ENCODE results near the gene DPH3.

Gene DPH3

GRCh38 chr3:16227566-16227965, 37.2 kb downstream of the DPH3 start:
- no peak for DNase-seq

DNA sequence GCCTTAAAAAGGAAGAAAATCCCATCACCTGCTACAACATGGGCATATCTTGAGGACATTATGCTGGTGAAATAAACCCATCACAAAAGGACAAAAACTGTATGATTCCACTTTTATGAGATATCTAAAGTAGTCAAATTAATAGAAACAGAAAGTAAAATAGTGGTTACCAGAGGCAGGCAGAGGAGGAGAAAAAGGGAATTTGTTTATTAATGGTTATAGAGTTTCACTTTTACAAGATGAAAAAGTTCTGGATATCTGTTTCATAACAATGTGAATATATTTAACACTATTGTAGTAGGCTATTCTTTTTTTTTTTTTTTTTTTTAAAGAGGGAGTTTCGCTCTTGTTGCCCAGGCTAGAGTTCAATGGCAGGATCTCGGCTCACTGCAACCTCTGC, 40.4 kb downstream of the DPH3 start:
- DNase-seq: no peak

DNA sequence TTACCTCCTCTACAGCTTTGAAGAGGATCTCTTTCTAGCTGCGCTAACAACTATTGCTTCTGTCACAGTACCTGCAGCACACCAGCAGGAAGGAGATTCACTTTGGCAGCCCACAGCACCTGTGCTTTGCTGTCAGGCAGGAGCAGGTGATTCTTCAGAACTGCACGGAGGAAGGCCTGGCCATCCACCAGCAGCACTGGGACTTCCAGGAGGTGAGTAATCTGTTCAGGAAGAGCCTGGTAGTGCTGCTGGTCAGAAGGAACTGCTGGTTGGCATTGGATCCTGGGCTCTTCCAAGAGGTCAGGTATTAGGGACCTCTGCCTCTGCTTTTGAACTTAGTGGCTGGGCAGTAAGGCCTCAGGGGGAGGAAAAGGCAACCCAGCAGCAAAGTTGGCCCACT, 42.2 kb downstream of the DPH3 start:
- no peak for DNase-seq

GRCh38 chr3:16221990-16222389, 42.8 kb downstream of the DPH3 start:
- DNase-seq: no peak

DNA sequence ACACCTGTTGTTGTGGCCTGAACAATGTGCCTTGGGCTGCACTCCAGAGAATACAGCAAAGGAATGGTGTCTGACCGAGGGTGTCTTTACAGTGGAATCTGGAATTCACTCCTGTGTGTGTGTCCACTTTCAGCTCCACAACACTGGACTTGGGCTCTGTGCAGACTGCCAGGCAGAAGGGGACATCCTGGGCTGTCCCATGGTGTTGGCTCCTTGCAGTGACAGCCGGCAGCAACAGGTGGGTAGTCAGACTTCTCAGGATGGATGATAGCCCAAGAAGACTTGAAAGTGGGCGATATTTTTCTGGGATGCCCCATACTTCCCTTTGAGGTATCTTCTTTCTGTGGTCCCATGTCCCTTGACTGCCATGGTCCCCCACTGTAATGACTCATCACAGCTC, 45.0 kb downstream of the DPH3 start:
- DNase-seq: no peak

- DNase-seq: no peak
These were observed 48.3 kb downstream of the DPH3 start for GRCh38 chr3:16216373-16216935.

DNA sequence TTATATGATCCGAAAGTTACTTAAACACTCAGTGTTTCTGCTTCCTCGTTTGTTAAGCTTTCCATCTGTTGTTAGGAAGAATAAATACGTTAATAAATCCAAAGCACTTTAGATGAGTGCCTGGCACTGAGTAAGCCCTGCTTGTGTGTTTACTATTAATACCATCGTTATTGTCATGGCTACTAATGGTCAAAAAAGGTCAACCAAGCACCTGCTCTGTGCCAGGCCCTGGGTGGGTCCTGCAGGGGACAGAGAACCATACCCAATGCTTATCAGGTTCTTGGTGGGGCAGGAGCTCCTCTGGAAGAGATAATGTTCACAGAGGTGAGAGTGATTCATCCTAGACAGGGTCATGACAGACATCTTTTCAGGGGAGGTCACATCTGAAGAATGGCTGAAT, 50.4 kb downstream of the DPH3 start:
- no peak for DNase-seq

DNA sequence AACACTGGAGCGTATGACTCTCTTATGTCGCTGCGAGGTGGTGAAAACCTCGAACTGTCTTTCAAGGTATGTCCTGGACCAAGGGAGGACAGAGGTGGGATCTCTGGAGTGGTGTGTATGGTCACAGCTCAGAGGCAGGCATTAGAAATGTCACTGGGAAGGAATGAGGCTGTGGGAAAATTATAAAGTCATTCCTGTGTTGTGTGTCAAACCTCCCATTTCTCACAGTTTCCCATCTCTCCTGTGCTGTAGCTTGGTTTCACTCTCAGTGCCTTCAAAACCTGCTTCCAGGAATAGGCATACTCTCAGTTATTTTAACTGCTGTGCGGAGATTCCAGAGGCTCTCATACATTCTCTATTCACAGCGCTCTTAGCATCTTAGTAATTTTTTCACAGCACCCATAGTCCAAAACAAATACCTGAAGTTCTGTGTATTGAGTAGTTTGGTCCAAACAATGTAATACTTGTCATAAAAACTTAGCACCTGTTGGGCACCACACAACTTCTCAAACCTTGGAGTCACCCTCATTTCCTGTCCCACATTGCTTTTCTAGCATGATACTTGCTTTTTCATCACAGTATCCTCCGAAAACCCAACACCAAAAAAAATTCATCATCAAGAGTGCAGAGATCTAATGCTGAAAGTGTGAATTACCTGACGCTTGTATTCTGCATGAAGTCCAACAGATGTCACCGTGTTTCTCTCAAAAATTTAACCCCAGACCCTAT, 53.4 kb downstream of the DPH3 start:
- no peak for DNase-seq

All from activated CD4-positive, alpha-beta T cell treated with anti-CD3 and anti-CD28 coated beads for 48 hours (primary cell).